ENCODE results near the gene SLC12A3.

The SLC12A3 gene

DNA sequence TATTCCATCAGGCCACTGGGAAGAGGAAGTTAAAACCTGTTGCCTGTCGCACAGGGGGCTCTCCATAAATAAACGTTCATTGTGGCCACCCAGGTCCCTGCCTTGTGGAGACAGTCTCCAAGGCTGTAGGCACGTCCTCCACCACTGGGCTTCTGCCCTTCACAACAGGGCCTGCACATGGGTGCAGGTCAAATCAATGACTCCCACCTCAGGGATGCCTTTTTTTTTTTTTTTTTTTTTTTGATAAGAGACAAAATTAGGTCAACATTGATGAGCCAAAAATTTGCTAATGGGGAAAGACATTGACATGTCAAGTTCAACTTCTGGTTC, 12.6 kb upstream of the SLC12A3 start:
- no peak for DNase-seq (ENCODE audit: low read depth)
- no peak overlapping the region for H3K4me3 ChIP-seq (ENCODE audit: low read depth, low read length)
- TF ChIP-seq, protein P1, sequence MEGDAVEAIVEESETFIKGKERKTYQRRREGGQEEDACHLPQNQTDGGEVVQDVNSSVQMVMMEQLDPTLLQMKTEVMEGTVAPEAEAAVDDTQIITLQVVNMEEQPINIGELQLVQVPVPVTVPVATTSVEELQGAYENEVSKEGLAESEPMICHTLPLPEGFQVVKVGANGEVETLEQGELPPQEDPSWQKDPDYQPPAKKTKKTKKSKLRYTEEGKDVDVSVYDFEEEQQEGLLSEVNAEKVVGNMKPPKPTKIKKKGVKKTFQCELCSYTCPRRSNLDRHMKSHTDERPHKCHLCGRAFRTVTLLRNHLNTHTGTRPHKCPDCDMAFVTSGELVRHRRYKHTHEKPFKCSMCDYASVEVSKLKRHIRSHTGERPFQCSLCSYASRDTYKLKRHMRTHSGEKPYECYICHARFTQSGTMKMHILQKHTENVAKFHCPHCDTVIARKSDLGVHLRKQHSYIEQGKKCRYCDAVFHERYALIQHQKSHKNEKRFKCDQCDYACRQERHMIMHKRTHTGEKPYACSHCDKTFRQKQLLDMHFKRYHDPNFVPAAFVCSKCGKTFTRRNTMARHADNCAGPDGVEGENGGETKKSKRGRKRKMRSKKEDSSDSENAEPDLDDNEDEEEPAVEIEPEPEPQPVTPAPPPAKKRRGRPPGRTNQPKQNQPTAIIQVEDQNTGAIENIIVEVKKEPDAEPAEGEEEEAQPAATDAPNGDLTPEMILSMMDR (conservative IDR thresholded peaks at IDR 0.05; ENCODE audit: low read depth, low read length): no peak

- DNase-seq (ENCODE audit: low read depth): no peak
- H3K4me3 ChIP-seq (ENCODE audit: low read depth, low read length): no peak overlapping the region
- TF ChIP-seq, protein P1 (conservative IDR thresholded peaks at IDR 0.05; ENCODE audit: low read depth, low read length): no peak
These were observed 12.0 kb upstream of the SLC12A3 start for GRCh38 chr16:56852968-56853367.

DNA sequence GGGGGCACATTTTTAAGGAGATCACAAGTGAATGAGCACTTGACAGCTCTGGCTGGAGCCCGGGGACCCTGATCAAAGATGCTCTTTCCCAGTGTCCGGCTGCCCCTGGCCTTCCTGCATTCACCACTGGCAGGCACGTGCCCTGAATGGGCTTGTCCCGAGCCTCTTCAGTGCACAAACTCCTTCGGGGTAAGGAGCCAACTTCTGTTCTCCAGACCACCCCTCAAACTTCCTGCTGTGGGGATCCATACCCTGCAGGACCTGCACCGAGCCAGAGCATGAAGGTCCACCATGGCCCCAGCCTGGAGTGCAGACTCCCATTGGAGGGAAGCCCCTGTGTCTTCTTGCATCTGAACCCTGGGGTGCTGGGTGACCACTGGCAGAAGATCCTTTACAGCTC, 9.8 kb upstream of the SLC12A3 start:
- TF ChIP-seq, protein P1 (conservative IDR thresholded peaks at IDR 0.05; ENCODE audit: low read depth, low read length): no peak
- no peak for DNase-seq (ENCODE audit: low read depth)
- H3K4me3 ChIP-seq (ENCODE audit: low read depth, low read length): no peak overlapping the region

- no peak for DNase-seq (ENCODE audit: low read depth)
- H3K4me3 ChIP-seq (ENCODE audit: low read depth, low read length): no peak overlapping the region
- TF ChIP-seq, protein P1 (conservative IDR thresholded peaks at IDR 0.05; ENCODE audit: low read depth, low read length): no peak
These were observed 9.1 kb upstream of the SLC12A3 start for GRCh38 chr16:56855946-56856345.

DNA sequence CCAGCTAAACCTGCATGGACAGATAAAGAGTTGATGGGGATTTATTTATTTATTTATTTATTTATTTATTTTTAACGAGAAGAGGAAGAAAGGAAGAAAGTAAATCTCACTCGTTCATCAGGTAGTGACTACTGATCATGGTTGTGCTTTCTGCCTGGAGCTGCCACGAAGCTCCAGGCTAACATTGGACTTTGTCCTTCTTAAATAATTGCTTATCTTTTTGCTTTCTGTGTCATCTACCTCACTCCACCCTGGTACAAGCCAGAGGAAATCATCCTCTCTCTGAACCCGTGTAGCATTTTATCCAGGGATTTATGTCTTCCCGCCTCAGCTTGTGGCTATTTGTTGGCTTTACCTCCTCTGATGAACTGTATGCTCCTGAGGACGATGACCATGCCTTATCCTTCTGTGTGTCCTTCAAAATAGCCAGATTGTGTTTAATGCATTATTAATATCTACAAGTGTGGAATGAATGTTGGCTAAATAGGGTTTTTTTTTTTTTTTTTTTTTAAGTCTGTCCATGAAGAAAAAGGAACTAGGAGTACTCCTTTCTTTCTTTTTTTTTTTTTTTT, 8.0 kb upstream of the SLC12A3 start:
- TF ChIP-seq, protein P1 (conservative IDR thresholded peaks at IDR 0.05; ENCODE audit: low read depth, low read length): no peak
- no peak overlapping the region for H3K4me3 ChIP-seq (ENCODE audit: low read depth, low read length)
- no peak for DNase-seq (ENCODE audit: low read depth)

DNA sequence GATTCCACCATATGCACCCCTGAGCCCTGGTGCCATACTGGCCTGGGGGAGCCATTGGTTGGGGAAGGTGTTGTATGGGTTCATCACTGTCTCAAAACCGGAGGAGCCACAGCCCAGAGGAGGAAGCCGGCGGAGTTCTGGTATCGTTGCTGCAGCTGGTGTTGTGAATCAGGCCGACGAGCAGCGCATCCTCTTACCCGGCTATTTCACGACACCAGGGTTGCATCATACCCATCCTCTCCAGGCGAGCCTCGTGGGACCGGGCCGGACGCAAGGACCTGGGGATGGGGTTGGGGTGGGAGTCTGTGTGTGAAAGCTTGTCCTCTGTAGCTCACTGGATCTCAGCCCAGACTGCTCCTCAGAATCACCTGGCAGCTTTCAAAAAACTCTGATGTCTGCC, 6.6 kb upstream of the SLC12A3 start:
- DNase-seq (ENCODE audit: low read depth): no peak
- TF ChIP-seq, protein P1 (conservative IDR thresholded peaks at IDR 0.05; ENCODE audit: low read depth, low read length): no peak
- no peak overlapping the region for H3K4me3 ChIP-seq (ENCODE audit: low read depth, low read length)

DNA sequence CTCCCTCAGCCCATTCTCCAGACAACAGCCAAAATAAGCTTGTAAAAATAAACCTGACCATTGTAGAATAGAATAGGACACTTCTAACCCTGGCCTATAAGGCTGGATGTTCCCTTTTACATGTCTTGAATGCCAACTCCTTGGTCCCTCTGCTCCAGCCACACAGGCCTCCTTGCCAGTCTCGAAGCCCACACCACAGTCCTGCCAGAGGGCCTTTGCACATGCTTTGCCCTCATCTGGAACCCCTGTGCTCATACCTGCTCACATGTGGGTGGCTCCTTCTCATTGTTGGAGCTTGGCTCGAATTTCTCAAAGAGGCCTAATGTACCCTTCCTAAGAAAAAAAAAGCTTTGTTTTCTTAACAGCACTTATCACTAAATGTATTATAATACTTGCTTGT, 5.4 kb upstream of the SLC12A3 start:
- no peak for DNase-seq (ENCODE audit: low read depth)
- TF ChIP-seq, protein P1 (conservative IDR thresholded peaks at IDR 0.05; ENCODE audit: low read depth, low read length): no peak
- H3K4me3 ChIP-seq (ENCODE audit: low read depth, low read length): no peak overlapping the region
